Neuronal stem cell (in vitro differentiated cells): ENCODE results near the gene RALGAPA2.

ENCODE experiments used
- DNase-seq: peaks from one replicate; pipeline ENCODE4 v3.0.0-alpha.2; 2013; ENCODE audit warnings: low spot score
- H2AFZ ChIP-seq: one replicate; pipeline ENCODE4 v1.6.1; 2013; ENCODE audit warnings: mild to moderate bottlenecking, low read length, inconsistent platforms
- H2AK5ac ChIP-seq: 2 replicates; pipeline ENCODE4 v1.6.1; 2013; ENCODE audit warnings: low read depth, mild to moderate bottlenecking, inconsistent platforms, low read length, moderate library complexity, mixed read lengths
- H2BK120ac ChIP-seq: 2 replicates; pipeline ENCODE4 v1.6.1; 2013; ENCODE audit warnings: low read depth, mild to moderate bottlenecking, inconsistent platforms, low read length, moderate library complexity, mixed read lengths
- H2BK12ac ChIP-seq: one replicate; pipeline ENCODE4 v1.6.1; 2013; ENCODE audit warnings: low read length, inconsistent platforms
- H2BK15ac ChIP-seq: 2 replicates; pipeline ENCODE4 v1.6.1; 2013; ENCODE audit warnings: mild to moderate bottlenecking, low read length, inconsistent platforms, mixed read lengths
- H2BK5ac ChIP-seq: one replicate; pipeline ENCODE4 v1.6.1; 2013; ENCODE audit warnings: inconsistent platforms, mild to moderate bottlenecking, low read length, moderate library complexity
- H3K14ac ChIP-seq: one replicate; pipeline ENCODE4 v1.6.1; 2013; ENCODE audit warnings: low read length, inconsistent platforms
- H3K18ac ChIP-seq: 2 replicates; pipeline ENCODE4 v1.6.1; 2013; ENCODE audit warnings: low read length, inconsistent platforms
- H3K23ac ChIP-seq: 2 replicates; pipeline ENCODE4 v1.6.1; 2013; ENCODE audit warnings: low read depth, mild to moderate bottlenecking, mixed read lengths, low read length, inconsistent platforms; ENCODE audit not compliant: poor library complexity
- H3K27ac ChIP-seq: replicated peaks from 3 replicates; pipeline ENCODE4 v1.5.1; 2013; ENCODE audit warnings: low read length, inconsistent platforms
- H3K27me3 ChIP-seq, 3 experiments: 2 replicates each; pipeline ENCODE4 v1.6.1; 2013; ENCODE audit warnings: low read length in 3 of 3, mild to moderate bottlenecking in 2 of 3, inconsistent platforms in 1 of 3, low read depth in 1 of 3, mixed read lengths in 1 of 3, moderate library complexity in 1 of 3; ENCODE audit not compliant: control insufficient read depth in 3 of 3, insufficient read depth in 3 of 3
- H3K36me3 ChIP-seq, 2 donors: replicated peaks in 1 of 2; 2 replicates each; pipeline ENCODE4 v1.6.1; 2013; ENCODE audit warnings: low read length in 2 of 2; ENCODE audit not compliant: control insufficient read depth in 2 of 2, insufficient read depth in 2 of 2
- H3K4ac ChIP-seq: 2 replicates; pipeline ENCODE4 v1.6.1; 2013; ENCODE audit warnings: inconsistent platforms, mild to moderate bottlenecking, low read length, moderate library complexity
- H3K4me1 ChIP-seq, 2 donors: 1 replicate in 1 of 2; 2 replicates in 1 of 2; pipeline ENCODE4 v1.6.1; 2013; ENCODE audit warnings: low read length in 2 of 2, low read depth in 1 of 2; ENCODE audit not compliant: control insufficient read depth in 2 of 2, insufficient read depth in 1 of 2
- H3K4me2 ChIP-seq: one replicate; pipeline ENCODE4 v1.6.1; 2013; ENCODE audit warnings: mild to moderate bottlenecking, low read length, inconsistent platforms; ENCODE audit not compliant: insufficient read depth, poor library complexity, severe bottlenecking
- H3K4me3 ChIP-seq, 2 donors: 2 replicates each; pipeline ENCODE4 v1.5.1; 2013; ENCODE audit warnings: low read length in 2 of 2, mild to moderate bottlenecking in 2 of 2, inconsistent platforms in 1 of 2, moderate library complexity in 1 of 2
- H3K79me1 ChIP-seq: one replicate; pipeline ENCODE4 v1.6.1; 2013; ENCODE audit warnings: low read depth, mild to moderate bottlenecking, inconsistent platforms, low read length, moderate library complexity
- H3K9ac ChIP-seq: one replicate; pipeline ENCODE4 v1.6.1; 2013; ENCODE audit warnings: mild to moderate bottlenecking, low read depth, low read length, inconsistent platforms; ENCODE audit not compliant: poor library complexity
- H3K9me3 ChIP-seq, 2 donors: replicated peaks in 1 of 2; 2 replicates each; pipeline versions ENCODE3 to v1.6.1; 2013; ENCODE audit warnings: low read length in 2 of 2, mild to moderate bottlenecking in 2 of 2, inconsistent platforms in 1 of 2, low read depth in 1 of 2, mixed read lengths in 1 of 2, moderate library complexity in 1 of 2; ENCODE audit not compliant: control insufficient read depth in 2 of 2, insufficient read depth in 1 of 2
- H4K8ac ChIP-seq: one replicate; pipeline ENCODE4 v1.6.1; 2013; ENCODE audit warnings: low read depth, mild to moderate bottlenecking, inconsistent platforms, low read length, moderate library complexity
- H4K91ac ChIP-seq: one replicate; pipeline ENCODE4 v1.6.1; 2013; ENCODE audit warnings: low read length, low read depth, mild to moderate bottlenecking, inconsistent platforms; ENCODE audit not compliant: poor library complexity
- WGBS, 2 donors: extraction: QIAGEN DNeasy Blood & Tissue Kit; methylation state at CpG; one replicate each; pipeline ENCODE4 v1.1.7; 2013; ENCODE audit warnings: missing lambda C conversion rate in 2 of 2, mixed read lengths in 1 of 2; ENCODE audit not compliant: insufficient read length in 2 of 2, insufficient replicate concordance in 1 of 2; ENCODE audit errors: extremely low coverage in 2 of 2; 5-methylcytosine and 5-hydroxymethylcytosine counted together

Gene RALGAPA2

DNA sequence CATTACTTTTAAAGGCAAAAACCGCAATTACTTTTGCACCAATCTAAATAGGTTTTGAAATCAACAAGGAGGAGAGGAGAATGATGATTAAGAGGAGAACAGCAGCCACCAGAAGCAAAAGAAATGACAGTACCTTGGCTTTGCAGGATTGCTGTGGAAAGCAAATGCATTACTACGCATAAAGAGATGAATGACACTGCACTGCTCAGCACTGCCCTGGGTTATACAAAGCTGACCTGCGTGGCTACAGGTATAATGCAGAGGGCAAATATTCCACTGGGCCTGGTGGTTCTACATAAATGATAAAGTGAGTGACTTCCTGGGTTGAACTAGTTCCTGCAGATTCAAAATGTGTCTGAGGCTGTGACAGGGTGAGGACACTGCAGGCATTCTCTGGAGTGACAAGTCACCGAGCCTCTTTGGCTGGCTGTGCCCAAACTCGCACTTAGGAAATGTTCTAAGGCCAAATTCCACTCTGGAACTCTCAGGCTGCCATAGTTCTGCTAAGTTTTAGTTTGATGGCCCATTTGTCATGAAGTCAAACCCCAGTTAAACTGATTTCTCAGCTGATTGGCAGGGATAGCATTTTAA, 265.9 kb downstream of the RALGAPA2 start:
- no peak overlapping the region for H2AK5ac ChIP-seq
- H3K27me3 ChIP-seq: no peaks in the 10 kb centered on the region
- H3K4me1 ChIP-seq: peaks cover 8 to 21% of the 10 kb centered on the region in 2 donors
- H4K91ac ChIP-seq: no peak overlapping the region
- no peak overlapping the region for H3K4me3 ChIP-seq
- H2BK120ac ChIP-seq: no peak overlapping the region
- no peak overlapping the region for H3K4me2 ChIP-seq
- H2AFZ ChIP-seq: no peak overlapping the region
- H3K4ac ChIP-seq: no peak overlapping the region
- H3K23ac ChIP-seq: no peak overlapping the region
- no CpG with 5 or more reads among the region's 5 CpGs for WGBS, 2 donors
- no peak overlapping the region for H3K18ac ChIP-seq
- no peak overlapping the region for H2BK15ac ChIP-seq
- DNase-seq: no peak
- no peak overlapping the region for H4K8ac ChIP-seq
- no peak overlapping the region for H3K27ac ChIP-seq
- no peaks in the 10 kb centered on the region for H3K79me1 ChIP-seq
- no peaks in the 10 kb centered on the region for H3K9me3 ChIP-seq
- no peak overlapping the region for H3K14ac ChIP-seq
- H2BK5ac ChIP-seq: no peak overlapping the region
- H3K36me3 ChIP-seq: no peaks in the 10 kb centered on the region
- no peak overlapping the region for H3K9ac ChIP-seq
- no peak overlapping the region for H2BK12ac ChIP-seq

DNA sequence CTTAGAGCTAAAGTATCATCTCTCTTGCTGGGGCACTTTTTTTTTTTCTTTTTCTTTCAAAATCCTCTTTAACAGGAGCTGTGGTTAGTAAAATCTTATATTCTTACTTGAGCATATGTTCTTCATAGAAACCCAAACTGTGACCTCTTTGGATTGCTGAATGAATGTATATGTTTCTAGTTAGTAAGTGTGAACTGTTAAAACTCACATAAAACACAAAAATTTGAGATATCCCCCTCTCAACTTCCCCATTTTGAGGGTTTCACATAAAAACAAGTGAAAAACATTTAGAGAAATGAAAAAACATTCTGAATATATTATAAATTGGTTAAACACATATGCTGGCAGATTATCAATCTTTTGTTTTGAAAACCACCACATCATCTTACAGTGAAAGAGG, 266.4 kb downstream of the RALGAPA2 start:
- H3K27me3 ChIP-seq: no peaks in the 10 kb centered on the region
- peaks cover 12 to 26% of the 10 kb centered on the region in 2 donors for H3K4me1 ChIP-seq
- H3K79me1 ChIP-seq: no peaks in the 10 kb centered on the region
- H3K27ac ChIP-seq: no peak overlapping the region
- no peak overlapping the region for H2BK5ac ChIP-seq
- no peaks in the 10 kb centered on the region for H3K36me3 ChIP-seq
- no peak overlapping the region for H2BK12ac ChIP-seq
- H3K4ac ChIP-seq: no peak overlapping the region
- no peak overlapping the region for H3K23ac ChIP-seq
- H2BK15ac ChIP-seq: no peak overlapping the region
- no peak overlapping the region for H2BK120ac ChIP-seq
- H3K4me3 ChIP-seq: no peak overlapping the region
- H2AFZ ChIP-seq: no peak overlapping the region
- H3K18ac ChIP-seq: no peak overlapping the region
- no peak overlapping the region for H3K14ac ChIP-seq
- H3K9me3 ChIP-seq: no peaks in the 10 kb centered on the region
- no peak for DNase-seq
- H3K4me2 ChIP-seq: no peak overlapping the region
- no peak overlapping the region for H4K8ac ChIP-seq
- H3K9ac ChIP-seq: no peak overlapping the region
- H4K91ac ChIP-seq: no peak overlapping the region
- no peak overlapping the region for H2AK5ac ChIP-seq

DNA sequence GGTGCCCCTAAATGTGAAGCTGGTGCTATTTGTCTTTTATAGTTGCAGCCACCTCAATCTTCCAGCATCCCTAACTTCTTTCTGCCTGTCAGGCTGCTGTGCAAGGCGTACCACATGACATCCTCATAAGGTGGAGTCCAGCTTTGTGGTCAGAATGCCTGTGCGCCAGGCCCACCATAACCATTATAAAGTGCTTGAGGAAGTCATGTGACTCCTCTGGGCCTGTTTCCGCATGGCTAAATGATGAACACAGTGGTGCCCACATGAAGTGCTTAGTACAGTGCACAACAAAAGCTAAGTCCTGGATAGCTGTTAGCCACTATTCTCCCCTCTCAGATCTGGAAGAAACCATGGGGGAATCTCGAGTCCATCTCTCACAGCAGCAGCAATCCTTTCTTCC, 268.9 kb downstream of the RALGAPA2 start:
- H3K79me1 ChIP-seq: no peaks in the 10 kb centered on the region
- no peak overlapping the region for H2BK12ac ChIP-seq
- H2BK120ac ChIP-seq: no peak overlapping the region
- no peak for DNase-seq
- H3K9me3 ChIP-seq: no peaks in the 10 kb centered on the region
- H4K91ac ChIP-seq: no peak overlapping the region
- no peak overlapping the region for H3K9ac ChIP-seq
- no peak overlapping the region for H2BK15ac ChIP-seq
- H3K14ac ChIP-seq: no peak overlapping the region
- no peak overlapping the region for H2AK5ac ChIP-seq
- H3K4me3 ChIP-seq: no peak overlapping the region
- H3K4me1 ChIP-seq: peaks cover 12 to 22% of the 10 kb centered on the region in 2 donors
- WGBS, 2 donors: no CpG with 5 or more reads among the region's 4 CpGs
- H3K27me3 ChIP-seq: no peaks in the 10 kb centered on the region
- H3K18ac ChIP-seq: no peak overlapping the region
- H3K27ac ChIP-seq: no peak overlapping the region
- H3K4ac ChIP-seq: no peak overlapping the region
- no peak overlapping the region for H2BK5ac ChIP-seq
- no peaks in the 10 kb centered on the region for H3K36me3 ChIP-seq
- H3K23ac ChIP-seq: no peak overlapping the region
- H2AFZ ChIP-seq: no peak overlapping the region
- H4K8ac ChIP-seq: no peak overlapping the region
- H3K4me2 ChIP-seq: no peak overlapping the region

GRCh38 chr20:20442466-20442865, 270.0 kb downstream of the RALGAPA2 start:
- H2BK120ac ChIP-seq: no peak overlapping the region
- no peak overlapping the region for H3K4ac ChIP-seq
- no CpG with 5 or more reads among the region's 2 CpGs for WGBS, 2 donors
- no peak overlapping the region for H3K4me3 ChIP-seq
- H3K4me1 ChIP-seq: peaks cover 10 to 22% of the 10 kb centered on the region in 2 donors
- no peaks in the 10 kb centered on the region for H3K36me3 ChIP-seq
- no peak overlapping the region for H3K18ac ChIP-seq
- H3K23ac ChIP-seq: no peak overlapping the region
- H3K79me1 ChIP-seq: no peaks in the 10 kb centered on the region
- H2BK12ac ChIP-seq: no peak overlapping the region
- no peak overlapping the region for H2AK5ac ChIP-seq
- no peaks in the 10 kb centered on the region for H3K27me3 ChIP-seq
- no peak overlapping the region for H2BK15ac ChIP-seq
- no peak overlapping the region for H3K9ac ChIP-seq
- DNase-seq: no peak
- H3K14ac ChIP-seq: no peak overlapping the region
- no peak overlapping the region for H3K27ac ChIP-seq
- H4K91ac ChIP-seq: no peak overlapping the region
- no peak overlapping the region for H3K4me2 ChIP-seq
- H3K9me3 ChIP-seq: no peaks in the 10 kb centered on the region
- H2BK5ac ChIP-seq: no peak overlapping the region
- no peak overlapping the region for H4K8ac ChIP-seq
- H2AFZ ChIP-seq: no peak overlapping the region
